H1 (cell line): ENCODE data around the gene C20orf96. TPM values are rescaled to one million over a fixed set of nuclear protein-coding genes. Genes with fewer than 3 reads are reported as not detected.

ENCODE experiments used
- CTCF ChIA-PET: fragments of 300-600 bp; sonication (Branson Sonifier 250); formaldehyde crosslinking; loops from one replicate; lab custom pipeline; 2021; ENCODE audit not compliant: partially characterized antibody; lab: Charles Lee
- POLR2A ChIA-PET: fragments of 300-600 bp; sonication (Branson Sonifier 250); formaldehyde crosslinking; loops from one replicate; lab custom pipeline; 2021; ENCODE audit warnings: inconsistent platforms; ENCODE audit not compliant: partially characterized antibody; lab: Charles Lee
- DNase-seq, 2 experiments: peaks; one replicate each; pipeline versions ENCODE4 v3.0.0 to v3.0.0-alpha.2; 2010 to 2022; ENCODE audit warnings: low spot score in 2 of 2, low read depth in 1 of 2, mixed read lengths in 1 of 2
- FAIRE-seq: peaks from 2 replicates; lab custom pipeline; 2011; peaks lifted over from hg19 to GRCh38; lab: Jason Lieb, UNC
- H2AFZ ChIP-seq: 2 replicates; pipeline ENCODE4 v1.8.1; 2012; ENCODE audit warnings: low read length, inconsistent platforms
- H2AK5ac ChIP-seq: 2 replicates; pipeline ENCODE4 v1.6.1; 2013; ENCODE audit warnings: low read depth, low read length
- H2BK120ac ChIP-seq: replicated peaks from 2 replicates; pipeline ENCODE3; 2013; ENCODE audit warnings: low read depth, low read length, inconsistent platforms
- H2BK12ac ChIP-seq: 2 replicates; pipeline ENCODE4 v1.6.1; 2013; ENCODE audit warnings: low read depth, low read length
- H2BK15ac ChIP-seq: 2 replicates; pipeline ENCODE4 v1.6.1; 2013; ENCODE audit warnings: low read length
- H2BK20ac ChIP-seq: 2 replicates; pipeline ENCODE4 v1.6.1; 2013; ENCODE audit warnings: low read length
- H2BK5ac ChIP-seq: 2 replicates; pipeline ENCODE4 v1.6.1; 2013; ENCODE audit warnings: low read depth, low read length
- H3K14ac ChIP-seq: 2 replicates; pipeline ENCODE4 v1.6.1; 2013; ENCODE audit warnings: inconsistent platforms; ENCODE audit not compliant: insufficient read length
- H3K18ac ChIP-seq: 2 replicates; pipeline ENCODE4 v1.6.1; 2013; ENCODE audit warnings: low read length; ENCODE audit errors: extremely low read depth
- H3K23ac ChIP-seq: 2 replicates; pipeline ENCODE4 v1.6.1; 2013; ENCODE audit warnings: inconsistent platforms; ENCODE audit not compliant: insufficient read length
- H3K23me2 ChIP-seq: 2 replicates; pipeline ENCODE4 v1.6.1; 2013; ENCODE audit warnings: low read depth, low read length
- H3K27ac ChIP-seq: 2 replicates; pipeline ENCODE4 v1.6.1; 2011; ENCODE audit warnings: low read depth, low read length, inconsistent platforms
- H3K27me3 ChIP-seq, 4 experiments: replicated peaks in 1 of 4; 1 replicate in 1 of 4; 2 replicates in 3 of 4; pipeline versions ENCODE4 v1.6.1 to v1.8.1; 2011 to 2013; ENCODE audit warnings: low read length in 3 of 4, mild to moderate bottlenecking in 3 of 4, inconsistent platforms in 2 of 4, mixed read lengths in 2 of 4, moderate library complexity in 1 of 4; ENCODE audit not compliant: control insufficient read depth in 3 of 4, insufficient read depth in 3 of 4; ENCODE audit errors: extremely low read depth in 1 of 4
- H3K36me3 ChIP-seq, 4 experiments: 2 replicates each; pipeline versions ENCODE4 v1.6.1 to v1.8.1; 2011 to 2013; ENCODE audit warnings: mild to moderate bottlenecking in 4 of 4, low read length in 3 of 4, moderate library complexity in 2 of 4, control low read depth in 1 of 4, inconsistent platforms in 1 of 4; ENCODE audit not compliant: insufficient read depth in 4 of 4, control insufficient read depth in 2 of 4
- H3K4ac ChIP-seq: replicated peaks from 2 replicates; pipeline ENCODE3; 2013; ENCODE audit warnings: low read length, low read depth, mixed read lengths, inconsistent platforms; ENCODE audit not compliant: insufficient read length
- H3K4me1 ChIP-seq, 4 experiments: replicated peaks in 1 of 4; 1 replicate in 1 of 4; 2 replicates in 3 of 4; pipeline versions ENCODE4 v1.6.1 to v1.8.1; 2011 to 2013; ENCODE audit warnings: low read length in 3 of 4, inconsistent platforms in 2 of 4, mixed read lengths in 1 of 4; ENCODE audit not compliant: insufficient read depth in 4 of 4, control insufficient read depth in 3 of 4
- H3K4me2 ChIP-seq, 2 experiments: 2 replicates each; pipeline versions ENCODE4 v1.6.1 to v1.8.1; 2011 to 2013; ENCODE audit warnings: low read depth in 2 of 2, low read length in 2 of 2, control low read depth in 1 of 2, inconsistent platforms in 1 of 2, mild to moderate bottlenecking in 1 of 2; ENCODE audit not compliant: insufficient read depth in 1 of 2
- H3K4me3 ChIP-seq, 4 experiments: fragments of 200-600, 300-600 bp in 1 of 4; sonication (generic), shearing (Covaris generic), sonication (Bioruptor Twin) in 1 of 4; 2 replicates each; pipeline versions ENCODE4 v1.5.1 to v1.8.1; 2011 to 2016; ENCODE audit warnings: low read length in 4 of 4, low read depth in 3 of 4, control low read depth in 2 of 4, inconsistent platforms in 2 of 4, mild to moderate bottlenecking in 2 of 4, mixed read lengths in 1 of 4, moderate library complexity in 1 of 4; ENCODE audit not compliant: insufficient read depth in 2 of 4; ENCODE audit errors: extremely low read depth in 1 of 4
- H3K56ac ChIP-seq: replicated peaks from 2 replicates; pipeline ENCODE3; 2013; ENCODE audit warnings: low read depth, mild to moderate bottlenecking, mixed read lengths, low read length, inconsistent platforms; ENCODE audit not compliant: insufficient read length
- H3K79me1 ChIP-seq: 2 replicates; pipeline ENCODE4 v1.6.1; 2013; ENCODE audit warnings: low read depth, low read length, control low read depth
- H3K79me2 ChIP-seq, 2 experiments: 2 replicates each; pipeline versions ENCODE4 v1.6.1 to v1.8.1; 2012 to 2013; ENCODE audit warnings: low read length in 2 of 2, mild to moderate bottlenecking in 2 of 2, inconsistent platforms in 1 of 2; ENCODE audit not compliant: insufficient read depth in 2 of 2, control insufficient read depth in 1 of 2
- H3K9ac ChIP-seq, 4 experiments: replicated peaks in 1 of 4; 1 replicate in 1 of 4; 2 replicates in 3 of 4; pipeline versions ENCODE4 v1.6.1 to v1.8.1; 2011 to 2013; ENCODE audit warnings: low read depth in 3 of 4, low read length in 3 of 4, control low read depth in 2 of 4, mild to moderate bottlenecking in 2 of 4, moderate library complexity in 2 of 4, inconsistent platforms in 1 of 4; ENCODE audit errors: extremely low read depth in 1 of 4
- H3K9me3 ChIP-seq, 2 experiments: 2 replicates each; pipeline versions ENCODE4 v1.6.1 to v1.8.1; 2012 to 2013; ENCODE audit warnings: mild to moderate bottlenecking in 2 of 2, moderate library complexity in 2 of 2, control low read depth in 1 of 2, inconsistent platforms in 1 of 2, low read depth in 1 of 2, low read length in 1 of 2, mixed read lengths in 1 of 2; ENCODE audit not compliant: insufficient read depth in 2 of 2
- H4K20me1 ChIP-seq, 2 experiments: replicated peaks in 1 of 2; 2 replicates each; pipeline versions ENCODE3 to v1.8.1; 2011 to 2013; ENCODE audit warnings: inconsistent platforms in 2 of 2, low read length in 2 of 2, mild to moderate bottlenecking in 1 of 2; ENCODE audit not compliant: insufficient read depth in 2 of 2, control insufficient read depth in 1 of 2
- H4K5ac ChIP-seq: 2 replicates; pipeline ENCODE4 v1.6.1; 2013; ENCODE audit warnings: low read length, low read depth, mixed read lengths, inconsistent platforms; ENCODE audit not compliant: insufficient read length
- H4K8ac ChIP-seq: 2 replicates; pipeline ENCODE4 v1.8.0; 2013; ENCODE audit warnings: mild to moderate bottlenecking, moderate library complexity, low read length, inconsistent platforms; ENCODE audit not compliant: insufficient read depth; ENCODE audit errors: extremely low read depth
- H4K91ac ChIP-seq: replicated peaks from 2 replicates; pipeline ENCODE3; 2013; ENCODE audit warnings: low read length, mixed read lengths, inconsistent platforms; ENCODE audit not compliant: insufficient read length
- ASH2L ChIP-seq: fragments of 200-600, 300-600 bp; sonication (generic); IDR thresholded peaks from one replicate; pipeline ENCODE4 v1.7.1; 2017; ENCODE audit warnings: low read length
- ATF2 ChIP-seq: IDR thresholded peaks from 2 replicates; pipeline ENCODE4 v1.6.1; 2012; ENCODE audit warnings: low read length, inconsistent platforms
- CHD2 ChIP-seq: IDR thresholded peaks from 2 replicates; pipeline ENCODE4 v1.6.1; 2012; ENCODE audit warnings: low read length, improper control_type of control experiment
- CTBP2 ChIP-seq: IDR thresholded peaks from 2 replicates; pipeline ENCODE4 v1.7.0; 2011; ENCODE audit warnings: borderline replicate concordance, mild to moderate bottlenecking, moderate library complexity, mixed read lengths, low read length; ENCODE audit not compliant: insufficient read depth, insufficient read length
- MAFK ChIP-seq: IDR thresholded peaks from 2 replicates; pipeline ENCODE4 v1.6.1; 2012; ENCODE audit warnings: low read depth, mild to moderate bottlenecking, improper control_type of control experiment, low read length
- RAD21 ChIP-seq, 2 experiments: IDR thresholded peaks in 1 of 2; conservative IDR thresholded peaks in 1 of 2; 2 replicates each; pipeline ENCODE4 v1.6.1; 2011; ENCODE audit warnings: low read depth in 2 of 2, low read length in 2 of 2, improper control_type of control experiment in 1 of 2, inconsistent platforms in 1 of 2, mild to moderate bottlenecking in 1 of 2, moderate library complexity in 1 of 2
- SP2 ChIP-seq: IDR thresholded peaks from 2 replicates; pipeline ENCODE4 v1.6.1; 2012; ENCODE audit warnings: mild to moderate bottlenecking, low read length, inconsistent platforms
- USF2 ChIP-seq: IDR thresholded peaks from 2 replicates; pipeline ENCODE4 v1.6.1; 2011; ENCODE audit warnings: low read length, improper control_type of control experiment
- WGBS, 2 experiments: shearing (Covaris generic) in 1 of 2; methylation state at CpG; one replicate each; pipeline versions ENCODE4 v1.1.6 to v1.1.7; 2013 to 2015; ENCODE audit warnings: low lambda C conversion rate in 2 of 2, mixed read lengths in 2 of 2, inconsistent platforms in 1 of 2, low coverage in 1 of 2, missing lambda C conversion rate in 1 of 2; ENCODE audit not compliant: insufficient replicate concordance in 2 of 2, insufficient coverage in 1 of 2, insufficient read length in 1 of 2; ENCODE audit errors: extremely low coverage in 1 of 2, missing lambda C conversion rate in 1 of 2; 5-methylcytosine and 5-hydroxymethylcytosine counted together
- polyA plus RNA-seq, 7 experiments: library from polyadenylated mRNA; depleted of rRNA in 3 of 7; stranded (reverse) in 5 of 7; unstranded in 2 of 7; fragments of >200 nt in 5 of 7; fragments of 200-250 nt in 2 of 7; gene quantifications; 1 replicate in 5 of 7; 2 replicates in 1 of 7; 4 replicates in 1 of 7; pipeline versions ENCODE4 v1.2.1 to v1.2.3, GENCODE V29; 2011 to 2013; ENCODE audit warnings: missing spikeins in 2 of 7, mixed read lengths in 2 of 7
- total RNA-seq: library from RNA; stranded (reverse); fragmentation: NEBNext Ultra II Directional; extraction: Animal tissue kit (Norgen Biotek cat#: 25700); gene quantifications from 2 replicates; pipeline ENCODE4 v1.2.1, GENCODE V29; 2021

C20orf96 gene
- total and polyA plus RNA-seq, 2 of the 8 experiments (the other 6 are each of a cell fraction or from before 2014, with no cell fraction given) = 19.2 to 21.0 TPM

GRCh38 chr20:300345-300990, 9.9 kb upstream of the C20orf96 start:
- Histone ChIP-seq H3K4ac (peak overlapping the region; percentile 20), H3K79me2 (peaks cover 11 to 35% of the 10 kb centered on the region in 2 experiments; a peak in 3 of 4 replicates), H3K56ac (peak overlapping the region; percentile 21), H2AFZ (no peak overlapping the region), H3K27ac (peak overlapping the region; percentile 80), H3K4me3 (peak overlapping the region; percentile 42 to 99 (median 80)), H3K9ac (peak overlapping the region in 2 of 4 experiments; percentile 39 to 42; a peak in 5 of 7 replicates), H3K14ac (no peak overlapping the region), H3K4me1 (peaks cover 16 to 30% (median 18%) of the 10 kb centered on the region in 4 experiments), H3K4me2 (peak overlapping the region; percentile 81 to 94), H3K23me2 (peaks cover 17% of the 10 kb centered on the region), H4K91ac (peak overlapping the region; percentile 56), H2BK15ac (no peak overlapping the region), H3K27me3 (peaks cover 0 to 7% (median 2%) of the 10 kb centered on the region in 4 experiments; a peak in 3 of 7 replicates), H3K9me3 (no peaks in the 10 kb centered on the region; a peak in 1 of 4 replicates), H3K79me1 (peaks cover 3% of the 10 kb centered on the region; the same call in 1 of the 2 replicates), H4K20me1 (peaks cover 6 to 11% of the 10 kb centered on the region in 2 experiments), H3K23ac (no peak overlapping the region), H3K18ac (peak overlapping the region; percentile 4; the same call in 1 of the 2 replicates), H4K8ac (no peak overlapping the region), H2AK5ac (no peak overlapping the region; the same call in 1 of the 2 replicates), H2BK5ac (peak overlapping the region; percentile 95), H4K5ac (peak overlapping the region; percentile 23), H3K36me3 (no peaks in the 10 kb centered on the region), H2BK20ac (peak overlapping the region; percentile 52; the same call in 1 of the 2 replicates), H2BK12ac (peak overlapping the region; percentile 63), H2BK120ac (peak overlapping the region; percentile 52)
- DNase-seq (no peak), FAIRE-seq (peak; percentile 19)
- ChIA-PET POLR2A (interaction anchor here (0.6 to 9.4 kb wide), 9 partner anchors 10 to 338 kb away, joined by 3 to 85 read pairs (median 6); partner anchors contain the start of gene NRSN2), CTCF (interaction anchor here (0.7 to 7.8 kb wide), 9 partner anchors 9 to 57 kb away, joined by 3 to 36 read pairs (median 17); partner anchors contain the start of gene SOX12)
- 17% methylated on average over 10 of the region's 10 CpGs; no CpG with 5 or more reads in 1 of the 2 experiments for WGBS, 2 experiments
- TF ChIP-seq ATF2 = no peak
- no peak for TF ChIP-seq RAD21 (IDR thresholded peaks at IDR 0.05 in 1 of 2, conservative IDR thresholded peaks at IDR 0.05 in 1 of 2; ENCODE audit: low read depth in 2 of 2, low read length in 2 of 2)
- no peak for TF ChIP-seq ASH2L
- TF ChIP-seq SP2 = no peak
- TF ChIP-seq CHD2 = no peak
- TF ChIP-seq CTBP2 = no peak
- TF ChIP-seq USF2 = 0 out of 2 replicates have a peak, but pooled peaks have one; percentile 5
- no peak for TF ChIP-seq MAFK
